Hepatocyte (in vitro differentiated cells): Measurements from ENCODE around the gene ATP5F1E.

ENCODE experiments used
- EZH2phosphoT487 ChIP-seq: fragments of 200-600 bp; sonication (generic); IDR thresholded peaks from one replicate; pipeline ENCODE4 v1.6.1; 2018; ENCODE audit warnings: antibody characterized with exemption, mild to moderate bottlenecking, low read depth, moderate library complexity; ENCODE audit not compliant: unreplicated experiment, severe bottlenecking
- TF ChIP-seq, protein P1 (sequence below): fragments of 200-600 bp; sonication (generic); IDR thresholded peaks from 2 replicates; pipeline ENCODE4 v1.5.1; 2016; ENCODE audit warnings: antibody characterized with exemption, mild to moderate bottlenecking; ENCODE audit not compliant: poor library complexity

DNA sequence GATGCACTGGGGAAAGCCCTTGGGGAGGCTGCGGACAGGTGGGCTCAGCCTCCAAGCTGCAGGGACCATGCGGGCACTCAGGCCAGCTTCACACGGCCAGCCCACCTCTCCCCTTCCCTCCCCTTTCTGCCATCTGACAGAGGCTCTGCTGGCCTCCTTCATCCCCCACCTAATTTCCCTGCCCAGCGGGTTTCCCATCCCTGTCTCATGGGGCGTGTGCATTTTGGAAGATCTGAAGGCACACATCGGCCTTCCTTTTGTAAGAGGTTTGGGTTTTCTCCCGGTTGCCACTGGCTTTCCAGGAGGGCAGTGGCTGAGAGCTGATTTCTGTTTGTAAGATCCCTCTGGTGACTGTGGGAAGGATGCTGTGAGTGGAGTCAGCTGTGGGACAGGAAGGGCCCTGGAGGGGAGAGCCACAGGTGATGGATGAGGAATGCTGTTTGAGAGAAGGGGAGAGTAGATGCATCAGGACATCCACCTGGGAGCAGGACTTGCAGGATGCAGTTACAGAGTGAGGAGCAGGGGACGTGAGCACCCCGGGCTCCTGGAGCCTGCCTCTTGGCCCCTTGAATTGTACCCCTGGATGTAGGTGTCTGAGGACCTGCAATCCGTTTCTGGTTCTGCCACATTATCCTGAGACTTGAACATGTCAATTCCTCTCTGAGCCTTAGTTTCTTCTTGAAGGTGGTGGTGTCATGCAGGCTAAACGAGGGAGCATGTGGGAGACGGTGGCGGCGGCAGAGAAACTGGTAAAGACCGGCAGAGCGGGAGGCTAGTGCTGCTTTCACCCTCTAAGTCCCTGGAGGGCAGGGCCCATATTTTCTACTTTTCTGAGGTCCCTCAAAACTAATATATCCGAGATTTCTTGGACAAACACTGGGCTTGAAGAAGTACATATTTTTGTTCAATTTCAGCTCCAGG, 18.8 kb downstream of the ATP5F1E start:
- TF ChIP-seq, protein P1, sequence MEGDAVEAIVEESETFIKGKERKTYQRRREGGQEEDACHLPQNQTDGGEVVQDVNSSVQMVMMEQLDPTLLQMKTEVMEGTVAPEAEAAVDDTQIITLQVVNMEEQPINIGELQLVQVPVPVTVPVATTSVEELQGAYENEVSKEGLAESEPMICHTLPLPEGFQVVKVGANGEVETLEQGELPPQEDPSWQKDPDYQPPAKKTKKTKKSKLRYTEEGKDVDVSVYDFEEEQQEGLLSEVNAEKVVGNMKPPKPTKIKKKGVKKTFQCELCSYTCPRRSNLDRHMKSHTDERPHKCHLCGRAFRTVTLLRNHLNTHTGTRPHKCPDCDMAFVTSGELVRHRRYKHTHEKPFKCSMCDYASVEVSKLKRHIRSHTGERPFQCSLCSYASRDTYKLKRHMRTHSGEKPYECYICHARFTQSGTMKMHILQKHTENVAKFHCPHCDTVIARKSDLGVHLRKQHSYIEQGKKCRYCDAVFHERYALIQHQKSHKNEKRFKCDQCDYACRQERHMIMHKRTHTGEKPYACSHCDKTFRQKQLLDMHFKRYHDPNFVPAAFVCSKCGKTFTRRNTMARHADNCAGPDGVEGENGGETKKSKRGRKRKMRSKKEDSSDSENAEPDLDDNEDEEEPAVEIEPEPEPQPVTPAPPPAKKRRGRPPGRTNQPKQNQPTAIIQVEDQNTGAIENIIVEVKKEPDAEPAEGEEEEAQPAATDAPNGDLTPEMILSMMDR = no peak
- no peak for TF ChIP-seq EZH2phosphoT487
